H1 (cell line): ENCODE results near the gene ZNF302. TPM values are rescaled to one million over a fixed set of nuclear protein-coding genes. Genes with fewer than 3 reads are reported as not detected.

Experiments
- CTCF ChIA-PET: fragments of 300-600 bp; sonication (Branson Sonifier 250); formaldehyde crosslinking; loops from one replicate; lab custom pipeline; 2021; ENCODE audit not compliant: partially characterized antibody; lab: Charles Lee
- POLR2A ChIA-PET: fragments of 300-600 bp; sonication (Branson Sonifier 250); formaldehyde crosslinking; loops from one replicate; lab custom pipeline; 2021; ENCODE audit warnings: inconsistent platforms; ENCODE audit not compliant: partially characterized antibody; lab: Charles Lee
- DNase-seq, 2 experiments: peaks; one replicate each; pipeline versions ENCODE4 v3.0.0 to v3.0.0-alpha.2; 2010 to 2022; ENCODE audit warnings: low spot score in 2 of 2, low read depth in 1 of 2, mixed read lengths in 1 of 2
- FAIRE-seq: peaks from 2 replicates; lab custom pipeline; 2011; peaks lifted over from hg19 to GRCh38; lab: Jason Lieb, UNC
- H2AFZ ChIP-seq: 2 replicates; pipeline ENCODE4 v1.8.1; 2012; ENCODE audit warnings: low read length, inconsistent platforms
- H2AK5ac ChIP-seq: 2 replicates; pipeline ENCODE4 v1.6.1; 2013; ENCODE audit warnings: low read depth, low read length
- H2BK120ac ChIP-seq: replicated peaks from 2 replicates; pipeline ENCODE3; 2013; ENCODE audit warnings: low read depth, low read length, inconsistent platforms
- H2BK12ac ChIP-seq: 2 replicates; pipeline ENCODE4 v1.6.1; 2013; ENCODE audit warnings: low read depth, low read length
- H2BK15ac ChIP-seq: 2 replicates; pipeline ENCODE4 v1.6.1; 2013; ENCODE audit warnings: low read length
- H2BK20ac ChIP-seq: 2 replicates; pipeline ENCODE4 v1.6.1; 2013; ENCODE audit warnings: low read length
- H2BK5ac ChIP-seq: 2 replicates; pipeline ENCODE4 v1.6.1; 2013; ENCODE audit warnings: low read depth, low read length
- H3K14ac ChIP-seq: 2 replicates; pipeline ENCODE4 v1.6.1; 2013; ENCODE audit warnings: inconsistent platforms; ENCODE audit not compliant: insufficient read length
- H3K18ac ChIP-seq: 2 replicates; pipeline ENCODE4 v1.6.1; 2013; ENCODE audit warnings: low read length; ENCODE audit errors: extremely low read depth
- H3K23ac ChIP-seq: 2 replicates; pipeline ENCODE4 v1.6.1; 2013; ENCODE audit warnings: inconsistent platforms; ENCODE audit not compliant: insufficient read length
- H3K23me2 ChIP-seq: 2 replicates; pipeline ENCODE4 v1.6.1; 2013; ENCODE audit warnings: low read depth, low read length
- H3K27ac ChIP-seq: 2 replicates; pipeline ENCODE4 v1.6.1; 2011; ENCODE audit warnings: low read depth, low read length, inconsistent platforms
- H3K27me3 ChIP-seq, 4 experiments: replicated peaks in 1 of 4; 1 replicate in 1 of 4; 2 replicates in 3 of 4; pipeline versions ENCODE4 v1.6.1 to v1.8.1; 2011 to 2013; ENCODE audit warnings: low read length in 3 of 4, mild to moderate bottlenecking in 3 of 4, inconsistent platforms in 2 of 4, mixed read lengths in 2 of 4, moderate library complexity in 1 of 4; ENCODE audit not compliant: control insufficient read depth in 3 of 4, insufficient read depth in 3 of 4; ENCODE audit errors: extremely low read depth in 1 of 4
- H3K36me3 ChIP-seq, 4 experiments: 2 replicates each; pipeline versions ENCODE4 v1.6.1 to v1.8.1; 2011 to 2013; ENCODE audit warnings: mild to moderate bottlenecking in 4 of 4, low read length in 3 of 4, moderate library complexity in 2 of 4, control low read depth in 1 of 4, inconsistent platforms in 1 of 4; ENCODE audit not compliant: insufficient read depth in 4 of 4, control insufficient read depth in 2 of 4
- H3K4ac ChIP-seq: replicated peaks from 2 replicates; pipeline ENCODE3; 2013; ENCODE audit warnings: low read length, low read depth, mixed read lengths, inconsistent platforms; ENCODE audit not compliant: insufficient read length
- H3K4me1 ChIP-seq, 4 experiments: replicated peaks in 1 of 4; 1 replicate in 1 of 4; 2 replicates in 3 of 4; pipeline versions ENCODE4 v1.6.1 to v1.8.1; 2011 to 2013; ENCODE audit warnings: low read length in 3 of 4, inconsistent platforms in 2 of 4, mixed read lengths in 1 of 4; ENCODE audit not compliant: insufficient read depth in 4 of 4, control insufficient read depth in 3 of 4
- H3K4me2 ChIP-seq, 2 experiments: 2 replicates each; pipeline versions ENCODE4 v1.6.1 to v1.8.1; 2011 to 2013; ENCODE audit warnings: low read depth in 2 of 2, low read length in 2 of 2, control low read depth in 1 of 2, inconsistent platforms in 1 of 2, mild to moderate bottlenecking in 1 of 2; ENCODE audit not compliant: insufficient read depth in 1 of 2
- H3K4me3 ChIP-seq, 4 experiments: fragments of 200-600, 300-600 bp in 1 of 4; sonication (generic), shearing (Covaris generic), sonication (Bioruptor Twin) in 1 of 4; 2 replicates each; pipeline versions ENCODE4 v1.5.1 to v1.8.1; 2011 to 2016; ENCODE audit warnings: low read length in 4 of 4, low read depth in 3 of 4, control low read depth in 2 of 4, inconsistent platforms in 2 of 4, mild to moderate bottlenecking in 2 of 4, mixed read lengths in 1 of 4, moderate library complexity in 1 of 4; ENCODE audit not compliant: insufficient read depth in 2 of 4; ENCODE audit errors: extremely low read depth in 1 of 4
- H3K56ac ChIP-seq: replicated peaks from 2 replicates; pipeline ENCODE3; 2013; ENCODE audit warnings: low read depth, mild to moderate bottlenecking, mixed read lengths, low read length, inconsistent platforms; ENCODE audit not compliant: insufficient read length
- H3K79me1 ChIP-seq: 2 replicates; pipeline ENCODE4 v1.6.1; 2013; ENCODE audit warnings: low read depth, low read length, control low read depth
- H3K79me2 ChIP-seq, 2 experiments: 2 replicates each; pipeline versions ENCODE4 v1.6.1 to v1.8.1; 2012 to 2013; ENCODE audit warnings: low read length in 2 of 2, mild to moderate bottlenecking in 2 of 2, inconsistent platforms in 1 of 2; ENCODE audit not compliant: insufficient read depth in 2 of 2, control insufficient read depth in 1 of 2
- H3K9ac ChIP-seq, 4 experiments: replicated peaks in 1 of 4; 1 replicate in 1 of 4; 2 replicates in 3 of 4; pipeline versions ENCODE4 v1.6.1 to v1.8.1; 2011 to 2013; ENCODE audit warnings: low read depth in 3 of 4, low read length in 3 of 4, control low read depth in 2 of 4, mild to moderate bottlenecking in 2 of 4, moderate library complexity in 2 of 4, inconsistent platforms in 1 of 4; ENCODE audit errors: extremely low read depth in 1 of 4
- H3K9me3 ChIP-seq, 2 experiments: 2 replicates each; pipeline versions ENCODE4 v1.6.1 to v1.8.1; 2012 to 2013; ENCODE audit warnings: mild to moderate bottlenecking in 2 of 2, moderate library complexity in 2 of 2, control low read depth in 1 of 2, inconsistent platforms in 1 of 2, low read depth in 1 of 2, low read length in 1 of 2, mixed read lengths in 1 of 2; ENCODE audit not compliant: insufficient read depth in 2 of 2
- H4K20me1 ChIP-seq, 2 experiments: replicated peaks in 1 of 2; 2 replicates each; pipeline versions ENCODE3 to v1.8.1; 2011 to 2013; ENCODE audit warnings: inconsistent platforms in 2 of 2, low read length in 2 of 2, mild to moderate bottlenecking in 1 of 2; ENCODE audit not compliant: insufficient read depth in 2 of 2, control insufficient read depth in 1 of 2
- H4K5ac ChIP-seq: 2 replicates; pipeline ENCODE4 v1.6.1; 2013; ENCODE audit warnings: low read length, low read depth, mixed read lengths, inconsistent platforms; ENCODE audit not compliant: insufficient read length
- H4K8ac ChIP-seq: 2 replicates; pipeline ENCODE4 v1.8.0; 2013; ENCODE audit warnings: mild to moderate bottlenecking, moderate library complexity, low read length, inconsistent platforms; ENCODE audit not compliant: insufficient read depth; ENCODE audit errors: extremely low read depth
- H4K91ac ChIP-seq: replicated peaks from 2 replicates; pipeline ENCODE3; 2013; ENCODE audit warnings: low read length, mixed read lengths, inconsistent platforms; ENCODE audit not compliant: insufficient read length
- GABPA ChIP-seq: IDR thresholded peaks from 2 replicates; pipeline ENCODE4 v1.6.1; 2011; ENCODE audit warnings: mild to moderate bottlenecking, low read length, moderate library complexity, borderline replicate concordance; ENCODE audit not compliant: insufficient read depth
- ZNF274 ChIP-seq: IDR thresholded peaks from 2 replicates; pipeline ENCODE4 v1.7.0; 2012; ENCODE audit warnings: low read length, borderline replicate concordance; ENCODE audit errors: extremely low read depth
- WGBS, 2 experiments: shearing (Covaris generic) in 1 of 2; methylation state at CpG; one replicate each; pipeline versions ENCODE4 v1.1.6 to v1.1.7; 2013 to 2015; ENCODE audit warnings: low lambda C conversion rate in 2 of 2, mixed read lengths in 2 of 2, inconsistent platforms in 1 of 2, low coverage in 1 of 2, missing lambda C conversion rate in 1 of 2; ENCODE audit not compliant: insufficient replicate concordance in 2 of 2, insufficient coverage in 1 of 2, insufficient read length in 1 of 2; ENCODE audit errors: extremely low coverage in 1 of 2, missing lambda C conversion rate in 1 of 2; 5-methylcytosine and 5-hydroxymethylcytosine counted together
- polyA plus RNA-seq, 7 experiments: library from polyadenylated mRNA; depleted of rRNA in 3 of 7; stranded (reverse) in 5 of 7; unstranded in 2 of 7; fragments of >200 nt in 5 of 7; fragments of 200-250 nt in 2 of 7; gene quantifications; 1 replicate in 5 of 7; 2 replicates in 1 of 7; 4 replicates in 1 of 7; pipeline versions ENCODE4 v1.2.1 to v1.2.3, GENCODE V29; 2011 to 2013; ENCODE audit warnings: missing spikeins in 2 of 7, mixed read lengths in 2 of 7
- total RNA-seq: library from RNA; stranded (reverse); fragmentation: NEBNext Ultra II Directional; extraction: Animal tissue kit (Norgen Biotek cat#: 25700); gene quantifications from 2 replicates; pipeline ENCODE4 v1.2.1, GENCODE V29; 2021
- TF ChIP-seq, protein P1 (sequence below): IDR thresholded peaks from 2 replicates; pipeline ENCODE4 v1.6.1; 2012; ENCODE audit warnings: low read length, inconsistent platforms
- TF ChIP-seq, protein P2 (sequence below), 3 experiments: IDR thresholded peaks; 1 replicate in 2 of 3; 2 replicates in 1 of 3; pipeline versions ENCODE4 v1.5.1 to v1.6.1; 2011; ENCODE audit warnings: low read length in 3 of 3, mild to moderate bottlenecking in 3 of 3, inconsistent platforms in 2 of 3, low read depth in 1 of 3, moderate library complexity in 1 of 3; ENCODE audit not compliant: insufficient read depth in 1 of 3; ENCODE audit errors: control extremely low read depth in 1 of 3

The ZNF302 gene
- total and polyA plus RNA-seq, 2 of the 8 experiments (the other 6 are each of a cell fraction or from before 2014, with no cell fraction given) = 9.1 to 20.4 TPM

DNA sequence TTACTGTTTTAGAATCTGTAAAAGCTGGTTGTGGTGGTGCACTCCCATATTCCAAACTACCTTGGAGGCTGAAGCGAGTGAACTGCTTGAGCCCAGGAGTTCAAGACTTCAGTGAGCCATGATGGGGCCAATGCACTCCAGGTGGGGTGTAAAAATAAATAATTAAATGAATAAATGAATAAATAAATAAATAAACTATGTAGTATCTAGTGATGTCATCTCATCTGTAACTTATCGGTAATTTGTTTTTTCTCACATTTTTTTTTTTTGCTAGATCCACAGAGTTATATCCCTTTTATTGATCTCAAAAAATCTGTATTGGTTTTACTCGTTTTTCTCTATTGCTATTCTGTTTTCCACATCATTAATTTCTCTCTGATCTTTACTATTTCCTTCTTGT, 5.5 kb upstream of the ZNF302 start:
- no peak overlapping the region for H3K4ac ChIP-seq
- no peak overlapping the region for H2BK15ac ChIP-seq
- no peak overlapping the region for H3K56ac ChIP-seq
- no peak overlapping the region for H2AFZ ChIP-seq
- WGBS, 2 experiments = 82% methylated on average over 3 of the region's 3 CpGs; no CpG with 5 or more reads in 1 of the 2 experiments
- H3K4me3 ChIP-seq = no peak overlapping the region
- H2AK5ac ChIP-seq = no peak overlapping the region
- no peak overlapping the region for H2BK12ac ChIP-seq
- no peak overlapping the region for H4K8ac ChIP-seq
- H4K5ac ChIP-seq = no peak overlapping the region
- no peak overlapping the region for H3K9ac ChIP-seq
- H2BK20ac ChIP-seq = no peak overlapping the region
- ChIA-PET CTCF (interaction anchor here (2.2 kb wide), 1 partner anchor 8 kb away, joined by 9 read pairs; no protein-coding TSS in a partner anchor), POLR2A (no interaction called here)
- H3K9me3 ChIP-seq = peaks cover 0 to 9% of the 10 kb centered on the region in 2 experiments; a peak in 1 of 4 replicates
- no peak for DNase-seq
- peaks cover 0 to 2% (median 0%) of the 10 kb centered on the region in 4 experiments; a peak in 3 of 7 replicates for H3K27me3 ChIP-seq
- FAIRE-seq = no peak
- H3K18ac ChIP-seq = no peak overlapping the region
- no peak overlapping the region for H4K91ac ChIP-seq
- peaks cover 0 to 3% (median 0%) of the 10 kb centered on the region in 4 experiments; a peak in 2 of 7 replicates for H3K4me1 ChIP-seq
- no peak overlapping the region for H3K27ac ChIP-seq
- H3K4me2 ChIP-seq = no peak overlapping the region
- H4K20me1 ChIP-seq = no peaks in the 10 kb centered on the region
- H3K23ac ChIP-seq = no peak overlapping the region
- H3K23me2 ChIP-seq = no peaks in the 10 kb centered on the region
- H3K79me1 ChIP-seq = no peaks in the 10 kb centered on the region
- no peak overlapping the region for H3K14ac ChIP-seq
- TF ChIP-seq, protein P1, sequence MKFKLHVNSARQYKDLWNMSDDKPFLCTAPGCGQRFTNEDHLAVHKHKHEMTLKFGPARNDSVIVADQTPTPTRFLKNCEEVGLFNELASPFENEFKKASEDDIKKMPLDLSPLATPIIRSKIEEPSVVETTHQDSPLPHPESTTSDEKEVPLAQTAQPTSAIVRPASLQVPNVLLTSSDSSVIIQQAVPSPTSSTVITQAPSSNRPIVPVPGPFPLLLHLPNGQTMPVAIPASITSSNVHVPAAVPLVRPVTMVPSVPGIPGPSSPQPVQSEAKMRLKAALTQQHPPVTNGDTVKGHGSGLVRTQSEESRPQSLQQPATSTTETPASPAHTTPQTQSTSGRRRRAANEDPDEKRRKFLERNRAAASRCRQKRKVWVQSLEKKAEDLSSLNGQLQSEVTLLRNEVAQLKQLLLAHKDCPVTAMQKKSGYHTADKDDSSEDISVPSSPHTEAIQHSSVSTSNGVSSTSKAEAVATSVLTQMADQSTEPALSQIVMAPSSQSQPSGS = no peak
- TF ChIP-seq, protein P2, sequence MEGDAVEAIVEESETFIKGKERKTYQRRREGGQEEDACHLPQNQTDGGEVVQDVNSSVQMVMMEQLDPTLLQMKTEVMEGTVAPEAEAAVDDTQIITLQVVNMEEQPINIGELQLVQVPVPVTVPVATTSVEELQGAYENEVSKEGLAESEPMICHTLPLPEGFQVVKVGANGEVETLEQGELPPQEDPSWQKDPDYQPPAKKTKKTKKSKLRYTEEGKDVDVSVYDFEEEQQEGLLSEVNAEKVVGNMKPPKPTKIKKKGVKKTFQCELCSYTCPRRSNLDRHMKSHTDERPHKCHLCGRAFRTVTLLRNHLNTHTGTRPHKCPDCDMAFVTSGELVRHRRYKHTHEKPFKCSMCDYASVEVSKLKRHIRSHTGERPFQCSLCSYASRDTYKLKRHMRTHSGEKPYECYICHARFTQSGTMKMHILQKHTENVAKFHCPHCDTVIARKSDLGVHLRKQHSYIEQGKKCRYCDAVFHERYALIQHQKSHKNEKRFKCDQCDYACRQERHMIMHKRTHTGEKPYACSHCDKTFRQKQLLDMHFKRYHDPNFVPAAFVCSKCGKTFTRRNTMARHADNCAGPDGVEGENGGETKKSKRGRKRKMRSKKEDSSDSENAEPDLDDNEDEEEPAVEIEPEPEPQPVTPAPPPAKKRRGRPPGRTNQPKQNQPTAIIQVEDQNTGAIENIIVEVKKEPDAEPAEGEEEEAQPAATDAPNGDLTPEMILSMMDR (IDR thresholded peaks at IDR 0.05; ENCODE audit: control extremely low read depth in 1 of 3, insufficient read depth in 1 of 3, low read depth in 1 of 3, low read length in 3 of 3) = no peak
- TF ChIP-seq ZNF274 (no peak), GABPA (no peak)
- H3K36me3 ChIP-seq = no peaks in the 10 kb centered on the region
- no peaks in the 10 kb centered on the region for H3K79me2 ChIP-seq
- no peak overlapping the region for H2BK5ac ChIP-seq
- no peak overlapping the region for H2BK120ac ChIP-seq
